GM18511 (cell line): Measurements from ENCODE around the gene AOPEP.
"Not testable (repeated sequence)": the region's sequence is repeated elsewhere in the genome, so short reads cannot be mapped to it uniquely, and the experiment has no call there.

Experiments
- ATAC-seq: cut with Tn5 transposase; IDR thresholded peaks from one replicate; pipeline ENCODE4 v1.9.1; 2021; ENCODE audit warnings: mild to moderate bottlenecking, moderate library complexity; ENCODE audit not compliant: unreplicated experiment

Gene AOPEP

DNA sequence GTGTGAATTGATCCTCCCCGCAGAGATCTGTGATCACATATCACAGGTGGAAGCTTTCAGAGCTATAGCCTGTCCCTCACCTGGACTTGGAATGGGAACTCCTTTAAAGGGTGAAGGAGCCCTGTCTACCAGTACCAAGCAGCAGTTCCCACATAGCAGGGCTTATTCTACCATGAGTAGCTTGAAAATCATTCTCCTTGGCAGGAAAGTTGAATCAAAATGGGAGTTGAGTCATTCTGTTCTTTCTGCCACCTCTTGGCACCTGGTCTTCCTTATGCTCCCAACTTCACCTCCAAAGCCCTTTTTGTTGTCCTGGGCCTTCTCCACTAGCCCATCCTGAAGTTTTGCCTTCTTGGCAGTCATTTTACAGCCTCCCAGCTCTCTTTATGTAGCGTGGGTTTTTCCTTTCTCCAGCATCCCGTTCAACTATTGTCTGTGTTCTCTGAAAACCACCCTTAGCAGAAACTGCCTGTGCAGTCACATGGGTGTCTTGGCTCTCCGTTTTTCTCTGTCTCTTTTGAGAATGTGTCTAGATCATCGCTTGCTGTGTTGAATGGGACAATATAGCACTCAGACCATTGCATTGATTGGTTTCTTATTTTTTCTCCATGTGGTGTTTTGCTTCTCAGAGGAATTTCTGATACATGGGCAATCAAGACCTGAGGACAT is 222.2 kb downstream of the AOPEP start:
- ATAC-seq = no peak

DNA sequence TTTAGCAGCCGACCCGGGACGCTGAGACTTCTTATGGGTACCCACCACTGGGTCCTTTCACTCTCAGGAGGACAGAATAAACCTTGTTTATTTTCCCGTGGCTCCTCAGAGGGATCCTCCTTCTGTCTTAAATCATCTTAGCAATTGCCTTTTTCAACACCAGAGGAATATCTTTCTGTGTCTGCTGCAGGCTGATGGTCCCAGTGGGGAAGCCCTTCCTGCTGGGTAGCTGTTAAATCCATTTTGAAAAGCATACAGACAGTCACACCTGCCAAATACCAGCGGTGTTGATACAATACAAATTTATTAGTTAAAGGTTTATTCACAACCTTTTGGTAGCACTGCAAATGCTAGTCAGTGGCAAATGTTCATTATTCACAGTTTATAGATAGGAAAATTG is 222.9 kb downstream of the AOPEP start:
- no peak for ATAC-seq

DNA sequence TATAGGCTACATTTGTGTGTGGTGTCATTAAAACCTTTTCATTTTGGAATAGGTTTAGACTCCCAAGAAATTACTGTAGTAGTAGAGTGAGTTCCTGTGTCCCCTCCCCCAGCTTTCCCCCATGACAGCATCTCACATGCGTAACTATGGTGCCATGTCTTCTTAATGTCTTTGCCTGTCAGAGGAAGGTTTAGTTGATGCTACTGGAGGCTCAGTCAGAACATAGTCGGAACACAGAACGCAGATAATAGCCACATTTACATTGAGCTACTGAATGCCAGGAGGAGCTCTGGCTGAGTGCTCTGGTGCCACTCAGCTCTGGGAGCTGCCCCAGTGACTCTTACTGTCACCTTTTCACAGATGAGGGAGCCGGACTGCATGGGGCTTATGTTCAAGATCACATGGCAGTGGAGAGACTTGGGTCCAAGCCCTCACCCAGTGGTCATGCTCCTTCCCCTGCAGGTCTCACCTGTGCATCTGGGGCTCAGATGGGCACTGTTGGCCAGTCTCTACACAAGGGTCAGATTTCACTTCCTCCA is 223.6 kb downstream of the AOPEP start:
- no peak for ATAC-seq

DNA sequence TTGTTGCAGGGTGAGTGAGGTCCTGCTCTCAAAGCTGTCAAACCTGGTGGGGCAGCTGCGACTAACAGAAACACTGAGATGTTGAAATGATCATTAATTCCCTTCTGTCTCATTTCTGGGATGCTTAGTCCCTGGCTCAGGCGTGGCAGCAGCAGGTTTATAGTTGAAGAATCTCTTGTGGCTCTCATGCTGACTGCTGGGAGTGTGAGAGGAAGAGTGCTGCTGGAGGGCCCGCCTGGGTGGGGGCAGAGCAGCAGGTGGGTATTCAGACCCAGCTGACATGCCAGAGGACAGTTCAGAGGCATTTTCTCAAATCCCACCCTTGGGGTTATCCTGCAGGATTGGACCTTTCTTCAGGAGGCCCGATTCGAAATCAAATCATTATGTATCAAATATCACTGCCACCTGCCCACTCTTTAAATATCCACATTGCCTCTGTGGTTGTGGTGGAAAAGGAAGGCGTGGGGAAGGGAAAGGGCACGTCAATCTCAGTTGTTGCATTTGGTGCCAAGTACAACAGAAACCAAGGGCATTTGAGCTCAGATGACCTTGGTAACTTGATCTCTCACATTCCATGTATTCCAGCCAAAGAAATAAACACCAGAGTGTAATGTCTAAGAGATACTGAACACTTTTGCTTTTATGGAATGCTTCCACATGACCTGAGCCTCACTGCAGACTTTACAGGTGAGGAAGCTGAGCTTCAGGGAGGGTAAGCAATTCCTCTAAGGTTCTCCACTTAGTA is 224.3 kb downstream of the AOPEP start:
- ATAC-seq = no peak

DNA sequence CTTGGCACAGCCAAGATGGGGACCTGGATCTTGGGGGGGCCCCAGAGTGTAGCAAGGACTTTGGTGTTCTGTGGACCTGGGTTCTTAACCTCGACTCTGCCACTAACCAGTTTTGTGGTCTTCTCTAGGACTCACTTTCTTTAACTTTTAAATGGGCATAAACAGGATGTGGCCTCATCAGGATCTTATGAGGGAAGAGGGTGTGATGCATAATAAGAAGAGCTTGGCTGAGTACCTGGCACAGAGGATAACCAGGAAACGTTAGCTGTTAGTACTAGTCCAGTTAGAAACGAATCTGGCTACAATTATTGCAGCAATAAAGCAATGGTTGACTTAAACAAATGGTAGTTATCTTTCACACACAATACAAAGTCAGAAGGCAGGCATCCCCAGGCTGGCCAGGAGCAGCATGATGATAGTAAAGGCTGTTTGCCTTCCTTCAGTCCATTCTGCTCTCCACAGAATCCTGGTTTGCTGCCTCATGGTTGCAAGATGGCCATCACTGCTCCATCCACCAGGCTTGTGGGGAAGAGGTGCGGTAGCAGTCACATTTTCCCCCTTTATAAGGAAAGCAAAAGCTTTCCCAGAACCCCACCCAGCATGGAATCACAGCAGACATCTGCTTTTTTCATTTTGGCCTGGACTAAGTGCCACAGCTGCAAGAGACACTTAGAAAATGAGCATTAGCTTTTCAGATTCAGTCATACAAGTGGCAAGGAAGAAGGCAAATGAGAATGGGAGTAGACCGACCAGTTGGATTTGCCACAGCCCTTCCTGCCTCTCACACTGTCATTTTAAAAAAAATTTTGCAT is 225.0 kb downstream of the AOPEP start:
- no peak for ATAC-seq

DNA sequence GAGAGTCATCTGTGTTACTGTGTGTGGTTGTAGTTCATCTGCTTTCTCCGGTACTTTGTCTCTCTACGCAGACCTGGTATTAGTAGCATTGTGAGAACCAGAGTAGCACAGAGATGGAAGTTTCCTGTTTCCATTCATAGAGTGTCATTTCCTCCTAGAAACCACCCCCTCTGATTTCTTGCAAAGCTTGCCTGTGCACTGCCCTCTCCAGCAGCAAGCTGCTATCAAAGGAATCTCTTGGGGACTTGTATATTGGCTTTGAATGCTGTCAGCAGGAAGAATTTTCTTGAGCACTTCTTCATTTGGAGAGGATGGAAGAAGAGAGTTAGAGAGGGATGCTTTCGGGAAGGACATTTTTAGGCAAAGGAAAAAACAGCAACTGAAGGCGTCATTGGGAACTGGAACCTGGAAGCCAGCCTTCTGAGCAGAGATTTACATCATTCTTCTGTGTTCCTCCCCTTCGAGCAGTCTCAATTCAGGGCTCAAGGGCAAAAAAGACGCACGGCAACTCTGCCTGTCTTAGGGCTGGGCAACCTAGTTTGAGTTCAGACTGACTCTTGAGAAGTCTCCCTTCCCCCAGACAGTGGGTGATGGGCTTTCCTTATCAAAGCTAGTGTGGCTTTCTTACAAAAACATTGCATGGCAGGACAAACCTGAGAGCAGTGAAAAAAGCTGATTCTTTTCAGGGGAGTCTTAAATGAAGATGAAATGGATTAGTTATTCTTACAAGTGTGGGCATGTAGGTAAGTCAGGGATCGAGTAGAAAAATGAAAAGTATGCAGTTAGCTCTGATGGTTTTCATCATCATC is 226.3 kb downstream of the AOPEP start:
- ATAC-seq = peak; percentile 92

DNA sequence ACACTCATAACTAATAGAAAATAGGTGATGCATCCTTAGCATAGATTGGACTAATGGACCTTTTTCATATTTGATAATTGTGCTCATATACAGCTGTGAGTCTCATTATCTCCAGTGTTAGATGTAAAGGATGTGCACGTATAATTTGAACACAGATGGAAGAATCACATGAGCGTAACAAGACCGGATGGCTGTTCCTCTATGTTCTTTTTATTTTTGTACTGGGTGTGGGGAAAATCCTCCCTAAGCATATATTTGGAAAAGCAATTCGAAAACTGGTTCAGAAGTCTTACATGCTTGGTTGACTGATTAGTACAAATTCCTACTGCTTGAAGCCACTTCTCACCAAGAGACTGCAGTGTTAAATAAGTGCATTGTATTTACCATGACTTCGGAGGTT is 230.2 kb downstream of the AOPEP start:
- ATAC-seq = no peak

DNA sequence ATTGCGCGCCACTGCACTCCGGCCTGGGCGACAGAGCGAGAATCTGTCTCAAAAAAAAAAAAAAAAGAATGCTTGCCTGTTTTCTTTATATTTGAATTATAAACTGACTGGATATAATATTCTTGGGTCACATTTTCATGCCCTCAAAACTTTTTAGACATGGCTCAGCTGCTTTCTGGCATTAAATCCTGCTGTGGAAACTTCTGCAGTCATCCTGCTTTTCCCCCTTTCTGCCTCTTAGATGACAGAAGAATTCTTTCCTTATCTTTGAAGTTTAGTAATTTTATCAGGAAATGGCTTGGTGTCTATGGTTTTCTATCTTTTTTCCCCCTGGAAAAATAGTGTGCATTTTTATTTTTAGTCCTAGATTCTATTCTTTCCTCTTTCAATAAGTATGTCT is 234.5 kb downstream of the AOPEP start:
- ATAC-seq = no peak

DNA sequence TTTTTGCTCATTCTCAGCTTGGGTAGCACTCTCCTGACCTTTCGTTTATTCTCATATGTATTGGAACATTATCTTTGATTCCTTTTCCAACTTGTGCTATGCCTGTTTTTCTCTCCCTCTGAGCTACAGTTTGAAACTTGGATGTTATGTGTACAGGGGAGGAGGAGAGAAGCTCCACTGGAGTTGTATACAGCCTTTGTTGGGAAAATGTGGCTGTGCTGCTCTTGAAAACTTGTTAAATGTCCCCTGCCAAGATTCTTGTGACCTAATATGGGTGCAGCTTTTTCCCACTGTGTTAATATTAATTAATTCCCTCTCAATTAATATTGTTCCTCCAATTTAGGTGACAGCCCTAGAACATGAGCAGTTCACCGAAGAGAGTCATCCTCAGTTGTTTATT is 235.4 kb downstream of the AOPEP start:
- no peak for ATAC-seq

DNA sequence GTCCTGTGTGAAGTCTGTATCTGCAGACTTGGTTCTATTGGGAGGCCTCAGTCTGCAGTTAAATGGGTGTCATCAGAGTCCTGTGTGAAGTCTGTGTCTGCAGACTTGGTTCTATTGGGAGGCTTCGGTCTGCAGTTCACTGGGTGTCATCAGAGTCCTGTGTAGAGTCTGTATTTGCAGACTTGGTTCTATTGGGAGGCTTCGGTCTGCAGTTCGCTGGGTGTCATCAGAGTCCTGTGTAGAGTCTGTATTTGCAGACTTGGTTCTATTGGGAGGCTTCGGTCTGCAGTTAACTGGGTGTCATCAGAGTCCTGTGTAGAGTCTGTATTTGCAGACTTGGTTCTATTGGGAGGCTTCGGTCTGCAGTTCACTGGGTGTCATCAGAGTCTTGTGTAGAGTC is 239.1 kb downstream of the AOPEP start:
- ATAC-seq = not testable (repeated sequence)

DNA sequence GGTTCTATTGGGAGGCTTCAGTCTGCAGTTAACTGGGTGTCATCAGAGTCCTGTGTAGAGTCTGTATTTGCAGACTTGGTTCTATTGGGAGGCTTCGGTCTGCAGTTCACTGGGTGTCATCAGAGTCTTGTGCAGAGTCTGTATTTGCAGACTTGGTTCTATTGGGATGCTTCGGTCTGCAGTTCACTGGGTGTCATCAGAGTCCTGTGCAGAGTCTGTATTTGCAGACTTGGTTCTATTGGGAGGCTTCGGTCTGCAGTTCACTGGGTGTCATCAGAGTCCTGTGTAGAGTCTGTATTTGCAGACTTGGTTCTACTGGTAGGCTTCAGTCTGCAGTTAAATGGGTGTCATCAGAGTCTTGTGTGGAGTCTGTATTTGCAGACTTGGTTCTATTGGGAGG is 239.5 kb downstream of the AOPEP start:
- ATAC-seq = not testable (repeated sequence)

DNA sequence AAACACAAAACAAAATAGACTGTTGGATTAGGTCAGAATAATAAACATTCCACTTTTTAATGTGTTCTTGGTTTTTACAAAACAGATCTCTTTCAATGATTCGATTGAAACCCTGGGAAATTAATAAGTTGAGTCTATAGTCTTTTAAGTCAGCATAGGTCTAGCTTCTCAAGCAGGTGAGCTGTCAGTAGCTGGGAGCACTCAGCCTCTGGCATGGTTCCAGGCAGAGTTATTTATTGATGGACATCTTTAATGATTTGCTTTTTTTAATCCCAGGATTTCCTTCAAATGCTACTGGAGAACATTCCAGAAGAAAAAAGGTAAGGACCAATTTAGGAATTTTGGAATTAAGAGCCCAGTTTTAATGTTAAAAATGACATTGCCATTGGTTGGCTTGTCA is 241.0 kb downstream of the AOPEP start:
- ATAC-seq = no peak

DNA sequence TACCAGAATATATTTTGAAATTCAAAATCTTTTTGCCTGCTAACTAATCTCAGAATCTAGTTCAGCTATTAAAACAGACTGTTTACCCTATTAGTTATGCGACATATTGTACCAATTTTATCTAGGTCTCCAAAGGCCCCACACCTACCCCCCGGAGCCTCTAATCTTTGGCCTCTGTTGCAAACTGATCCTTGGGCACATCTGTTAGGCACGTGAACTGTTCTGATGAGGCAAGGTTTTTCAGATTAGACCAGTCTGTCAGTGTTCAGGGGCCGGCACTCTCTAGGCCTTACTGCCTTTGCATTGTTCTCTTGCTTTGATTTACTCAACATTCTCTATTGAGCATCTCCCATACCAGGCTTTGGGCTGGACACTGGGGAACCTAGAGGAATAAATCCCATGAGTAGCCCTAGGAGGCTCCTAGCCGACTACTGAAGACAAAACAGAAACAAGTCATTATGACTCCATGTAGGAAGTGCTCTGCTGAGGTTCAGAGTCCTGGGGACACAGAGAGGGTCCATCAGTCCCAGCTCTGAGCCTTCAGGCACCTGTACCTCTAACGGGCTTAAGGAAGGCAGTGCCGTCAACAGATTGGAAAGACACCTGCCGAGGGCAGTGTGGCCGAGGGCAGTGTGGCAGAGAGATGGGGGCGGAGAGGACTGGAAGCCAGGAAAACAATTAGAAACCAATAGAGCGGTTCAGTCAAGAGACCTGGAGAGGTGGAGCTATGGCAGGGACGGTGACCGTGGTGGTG is 245.1 kb downstream of the AOPEP start:
- no peak for ATAC-seq

DNA sequence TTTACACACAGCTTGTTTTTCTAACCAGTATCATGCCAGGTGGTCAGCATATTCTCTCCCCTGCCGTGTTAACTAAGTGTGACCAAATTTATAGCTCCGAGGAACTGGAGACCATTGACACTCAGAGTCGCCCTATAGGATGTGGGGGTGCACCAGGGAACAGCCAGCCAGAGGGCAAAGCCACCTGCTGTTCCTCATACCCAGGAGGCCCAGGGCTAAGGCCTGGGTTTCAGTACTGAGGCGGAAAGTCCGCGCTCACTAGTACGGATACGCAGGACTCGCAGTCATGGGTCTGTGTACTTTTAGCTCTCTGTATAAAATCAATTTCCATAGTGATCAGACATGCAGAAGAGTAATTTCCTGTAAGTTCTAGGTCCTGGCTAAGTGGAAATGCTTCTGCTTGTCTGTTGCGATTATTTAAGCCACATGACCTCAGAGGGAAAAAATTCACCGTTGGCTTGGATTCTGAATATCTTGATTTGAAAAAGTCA is 247.0 kb downstream of the AOPEP start:
- no peak for ATAC-seq

DNA sequence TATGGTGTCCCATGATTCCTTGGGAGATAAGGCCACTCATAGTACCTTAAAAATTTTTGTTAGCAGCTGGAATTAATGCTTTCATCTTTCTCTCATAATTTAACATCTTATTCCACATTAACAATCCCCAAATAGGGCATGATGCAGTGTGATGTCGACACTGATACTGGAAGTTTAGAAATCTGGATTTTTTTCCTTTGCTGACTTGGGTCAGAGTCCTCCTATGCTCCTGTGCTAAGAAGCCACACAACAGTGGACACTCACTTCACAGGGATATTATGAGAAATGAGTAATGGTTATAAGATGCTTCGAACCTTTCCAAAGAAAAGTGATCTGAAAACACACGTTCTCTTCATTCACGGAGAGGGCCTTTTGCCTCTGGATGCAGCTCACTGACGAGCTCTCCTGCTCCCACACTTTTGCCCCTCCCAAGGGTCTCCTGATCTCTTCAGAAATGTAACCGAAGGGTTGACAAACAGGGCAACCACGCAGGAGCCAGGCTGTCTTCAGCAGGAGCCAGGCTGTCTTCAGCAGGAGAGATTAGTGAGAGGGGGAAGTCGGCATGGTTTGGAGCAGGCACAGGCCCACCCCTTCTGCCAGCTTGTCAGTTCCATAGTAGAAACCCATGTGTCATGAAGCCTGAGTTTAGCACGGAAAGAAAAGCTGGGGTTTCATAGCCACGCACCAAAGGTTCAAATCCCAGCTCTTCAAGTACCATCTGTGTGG is 247.8 kb downstream of the AOPEP start:
- ATAC-seq = no peak

DNA sequence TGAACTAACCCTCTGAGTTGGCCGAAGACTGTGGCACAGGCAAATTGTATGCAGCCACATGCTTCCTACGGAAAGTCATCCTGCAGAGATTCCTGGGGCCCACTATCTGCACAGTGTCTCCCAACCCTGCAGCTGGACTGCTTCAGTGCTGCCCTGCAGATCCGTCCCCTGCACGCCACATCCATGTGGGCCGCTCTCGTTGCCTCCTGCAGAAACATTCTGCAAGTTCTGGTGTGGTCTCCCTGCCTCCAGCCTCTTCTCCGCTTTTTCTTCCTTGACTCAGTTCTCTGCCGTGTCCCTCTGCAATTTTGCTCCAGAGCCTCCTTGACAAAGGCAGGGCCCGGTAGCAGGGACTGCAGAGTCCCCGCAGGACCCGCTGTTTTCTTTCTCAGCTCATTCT is 249.0 kb downstream of the AOPEP start:
- no peak for ATAC-seq

DNA sequence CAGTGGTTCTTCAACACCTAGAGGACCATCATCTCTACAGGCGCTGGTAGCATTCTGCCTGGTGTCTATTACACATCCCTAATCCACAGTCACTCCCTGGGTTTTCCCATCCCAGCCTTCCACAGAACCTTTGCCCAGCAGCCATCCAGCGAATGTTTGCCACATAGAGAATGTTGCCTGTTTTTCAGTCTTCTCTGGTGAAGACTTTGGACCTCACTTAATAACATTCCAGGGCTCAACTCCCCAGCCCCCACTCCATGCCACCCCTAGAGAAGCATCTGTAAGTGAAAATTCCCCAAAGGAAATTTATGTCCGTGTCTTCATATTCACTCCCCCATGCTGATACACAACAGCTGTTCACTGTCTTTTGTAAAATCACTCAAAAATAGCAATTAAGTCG is 249.6 kb downstream of the AOPEP start:
- no peak for ATAC-seq

DNA sequence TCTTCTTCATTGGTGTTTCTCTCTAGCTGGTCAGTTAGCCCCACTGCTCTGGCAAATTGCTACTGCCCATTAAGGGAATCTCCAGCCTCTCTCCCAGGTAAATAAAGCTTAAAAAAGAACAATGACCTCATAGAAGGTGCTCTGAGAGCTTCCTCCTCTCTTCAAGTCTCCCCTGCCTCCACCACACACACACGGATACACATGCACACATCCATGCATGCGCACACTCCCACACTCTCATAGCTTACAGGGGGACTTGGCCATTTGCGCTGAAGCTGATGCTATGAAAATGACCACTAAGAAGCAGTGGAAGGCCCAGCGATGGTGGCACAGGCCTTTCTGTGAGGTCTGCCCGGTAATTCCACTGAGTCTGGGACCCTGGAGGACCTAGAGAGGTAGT is 250.9 kb downstream of the AOPEP start:
- no peak for ATAC-seq

DNA sequence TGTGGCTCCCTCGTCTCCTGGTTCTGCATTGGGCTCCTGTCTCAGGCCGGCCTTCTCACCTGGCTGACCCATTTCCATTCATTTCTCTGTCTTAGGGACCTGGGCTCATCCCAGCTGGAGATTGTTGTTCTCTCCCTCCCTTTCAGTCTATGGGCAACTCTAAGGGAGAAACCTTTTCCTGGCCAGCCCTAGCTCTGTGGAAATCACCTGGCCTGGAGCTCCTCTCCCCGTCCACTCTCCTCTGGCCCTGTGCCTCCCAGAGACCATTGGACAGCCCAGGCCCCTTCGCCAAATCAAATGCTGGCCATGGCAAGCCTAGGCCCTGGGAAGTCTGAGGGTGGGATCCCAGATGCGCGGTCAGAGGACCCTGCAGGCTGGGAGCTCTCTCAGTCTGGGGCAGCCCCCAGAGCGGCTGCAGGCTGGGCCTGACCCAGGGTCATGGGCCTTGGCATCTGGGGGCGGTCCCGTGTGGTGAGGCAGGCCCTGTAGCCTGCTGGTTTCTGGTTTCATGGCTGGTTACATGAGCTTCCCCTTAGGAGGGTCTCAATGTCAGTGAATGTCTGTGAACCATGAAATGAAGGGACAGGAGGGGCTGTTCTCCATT is 253.5 kb downstream of the AOPEP start:
- ATAC-seq = no peak
